Esophagus muscularis mucosa (tissue), 4 donors: ENCODE results near the gene TMEM131L.

Source experiments
- CTCF ChIP-seq, 3 experiments: fragments of 200-600 bp in 2 of 3; fragments of 450-650 bp in 1 of 3; sonication (generic) in 2 of 3; IDR thresholded peaks; one replicate each; pipeline ENCODE4 v1.5.1; 2017 to 2019; ENCODE audit warnings: antibody characterized with exemption in 3 of 3, mild to moderate bottlenecking in 2 of 3, moderate library complexity in 1 of 3
- EP300 ChIP-seq: sonication (generic); formaldehyde crosslinking; IDR thresholded peaks from one replicate; pipeline ENCODE4 v1.6.1; 2017; ENCODE audit warnings: antibody characterized with exemption
- POLR2A ChIP-seq: fragments of 450-650 bp; IDR thresholded peaks from one replicate; pipeline ENCODE4 v1.6.1; 2017; ENCODE audit warnings: antibody characterized with exemption, moderate library complexity, mild to moderate bottlenecking, low read depth
- POLR2AphosphoS5 ChIP-seq, 2 donors: sonication (generic); formaldehyde crosslinking; IDR thresholded peaks; one replicate each; pipeline ENCODE4 v1.6.1; 2017; ENCODE audit warnings: antibody characterized with exemption in 2 of 2

GRCh38 chr4:153514001-153514526 is 47.9 kb downstream of the TMEM131L start:
- TF ChIP-seq CTCF (IDR thresholded peaks at IDR 0.05) (no peak), POLR2AphosphoS5 (IDR thresholded peaks at IDR 0.05) (no peak), EP300 (no peak), POLR2A (no peak)
